Measurements from ENCODE around the gene PTPRJ.

DNA sequence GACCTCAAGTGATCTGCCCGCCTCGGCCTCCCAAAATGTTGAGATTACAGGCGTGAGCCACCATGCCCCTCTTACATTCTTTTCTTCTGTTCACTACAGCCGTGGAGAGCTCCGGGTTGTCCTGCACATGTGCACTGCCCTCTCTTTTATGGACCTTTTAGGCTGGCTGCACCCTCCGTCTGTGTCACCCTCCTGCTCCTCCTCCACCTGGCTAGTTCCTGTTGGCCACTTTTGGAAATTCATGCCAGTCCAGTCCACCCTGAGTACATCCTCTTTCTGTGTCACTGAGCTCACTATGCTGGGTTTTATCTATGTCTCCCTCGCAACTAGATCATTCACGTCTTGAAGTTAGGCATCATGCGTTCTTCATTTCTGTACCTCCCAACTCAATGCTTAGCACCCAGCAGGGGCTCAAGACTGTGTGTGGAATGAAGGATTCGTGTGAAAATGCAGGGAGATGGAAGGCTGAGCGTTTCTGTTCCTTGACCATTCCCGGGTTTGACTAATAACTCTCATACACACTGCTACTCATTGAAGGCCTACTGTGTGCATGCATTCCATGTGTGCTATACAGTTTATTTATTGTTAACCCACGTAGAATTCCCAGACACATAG is 60.6 kb downstream of the PTPRJ start:
- TF ChIP-seq POLR2A (IDR thresholded peaks at IDR 0.05; ENCODE audit: low read depth, low read length) (no peak), POLR2AphosphoS5 (IDR thresholded peaks at IDR 0.05; ENCODE audit: low read depth, low read length) (no peak)

All from GM12892 (cell line).